SKM-1 treated with dmso at 0.1 percent for 144 hours (cell line): Measurements from ENCODE around the gene ACTR5.

Experiments
- DNase-seq: peaks from one replicate; lab custom pipeline; 2025; ENCODE audit not compliant: unreplicated experiment; lab: John Stamatoyannopoulos, UW

The ACTR5 gene

GRCh38 chr20:38748097-38748860 lies at the start of gene ACTR5:
ACTR5 (plus strand) TSS chr20:38748460; CDS start chr20:38748479, 19 bp downstream.
- peak; percentile 88 for DNase-seq

- no peak for DNase-seq
These were observed 49.7 kb upstream of the ACTR5 start for GRCh38 chr20:38698541-38698940.

- no peak for DNase-seq
These were observed 48.1 kb upstream of the ACTR5 start for GRCh38 chr20:38700141-38700540.

GRCh38 chr20:38700926-38701325 lies 47.3 kb upstream of the ACTR5 start:
- DNase-seq, result no peak

GRCh38 chr20:38703526-38703925 lies 44.7 kb upstream of the ACTR5 start:
- no peak for DNase-seq

- DNase-seq, result no peak
These were observed 44.1 kb upstream of the ACTR5 start for GRCh38 chr20:38704136-38704535.

- DNase-seq, result no peak
These were observed 41.8 kb upstream of the ACTR5 start for GRCh38 chr20:38706509-38706908.

GRCh38 chr20:38714308-38714707 lies 34.0 kb upstream of the ACTR5 start:
- no peak for DNase-seq

- DNase-seq, result no peak
These were observed 32.6 kb upstream of the ACTR5 start for GRCh38 chr20:38715646-38716045.

GRCh38 chr20:38722683-38723016 lies 25.6 kb upstream of the ACTR5 start:
- DNase-seq, result no peak

- no peak for DNase-seq
These were observed 25.0 kb upstream of the ACTR5 start for GRCh38 chr20:38723017-38723847.

GRCh38 chr20:38723848-38724625 lies 24.2 kb upstream of the ACTR5 start, which contains the start of gene SLC32A1:
SLC32A1 (plus strand) TSS chr20:38724486; CDS start chr20:38724725, 239 bp downstream.
- DNase-seq, result no peak

- DNase-seq, result no peak
These were observed 23.6 kb upstream of the ACTR5 start for GRCh38 chr20:38724626-38725147.

- DNase-seq, result no peak
These were observed 22.9 kb upstream of the ACTR5 start for GRCh38 chr20:38725148-38725901.

- DNase-seq, result no peak
These were observed 22.1 kb upstream of the ACTR5 start for GRCh38 chr20:38725931-38726803.

- DNase-seq, result no peak
These were observed 21.3 kb upstream of the ACTR5 start for GRCh38 chr20:38726804-38727606.

GRCh38 chr20:38727607-38728190 lies 20.6 kb upstream of the ACTR5 start:
- DNase-seq, result no peak

- DNase-seq, result no peak
These were observed 20.0 kb upstream of the ACTR5 start for GRCh38 chr20:38728191-38728781.
